ENCODE data around the gene BABAM2.
"Not testable (repeated sequence)": the region's sequence is repeated elsewhere in the genome, so short reads cannot be mapped to it uniquely, and the experiment has no call there.

Gene BABAM2

GRCh38 chr2:28370354-28370753, 479.8 kb downstream of the BABAM2 start:
- DNase-seq = no peak

- DNase-seq = not testable (repeated sequence)
Measured at GRCh38 chr2:28371728-28372127, 481.2 kb downstream of the BABAM2 start.

GRCh38 chr2:28373854-28374253, 483.3 kb downstream of the BABAM2 start:
- DNase-seq = no peak

- DNase-seq = no peak
Measured at GRCh38 chr2:28374331-28374730, 483.8 kb downstream of the BABAM2 start.

- DNase-seq = no peak
Measured at GRCh38 chr2:28375236-28375635, 484.7 kb downstream of the BABAM2 start.

GRCh38 chr2:28375742-28376631, 485.5 kb downstream of the BABAM2 start:
- no peak for DNase-seq

- DNase-seq = no peak
Measured at GRCh38 chr2:28377195-28377816, 486.8 kb downstream of the BABAM2 start.

- no peak for DNase-seq
Measured at GRCh38 chr2:28377984-28378678, 487.6 kb downstream of the BABAM2 start.

GRCh38 chr2:28378679-28379584, 488.4 kb downstream of the BABAM2 start:
- no peak for DNase-seq

GRCh38 chr2:28380219-28380618, 489.7 kb downstream of the BABAM2 start:
- DNase-seq = no peak

- no peak for DNase-seq
Measured at GRCh38 chr2:28381225-28382180, 491.0 kb downstream of the BABAM2 start.

GRCh38 chr2:28382755-28383154, 492.2 kb downstream of the BABAM2 start:
- no peak for DNase-seq

GRCh38 chr2:28387082-28387960, 496.8 kb downstream of the BABAM2 start:
- DNase-seq = no peak

Measured in stimulated activated CD4-positive, alpha-beta T cell treated with anti-CD3 and anti-CD28 coated beads, Interleukin-12 subunit alpha, Interleukin-12 subunit beta, amount 100 ng/mL, for 4 hours (primary cell).